Mesenchymal stem cell (in vitro differentiated cells and primary cell): ENCODE measurements around the gene SCD5.
A peak's percentile ranks its signal among the peaks of the same experiment; 100 is the strongest.

Experiments
- DNase-seq: peaks from one replicate; pipeline ENCODE4 v3.0.0-alpha.2; 2013
- H2AFZ ChIP-seq: one replicate; pipeline ENCODE4 v1.6.1; 2013; ENCODE audit warnings: low read depth, mild to moderate bottlenecking, control low read depth, inconsistent platforms, low read length, moderate library complexity
- H2AK5ac ChIP-seq: 2 replicates; pipeline ENCODE4 v1.6.1; 2013; ENCODE audit warnings: low read length, moderate library complexity, mild to moderate bottlenecking, inconsistent platforms; ENCODE audit not compliant: severe bottlenecking
- H2BK120ac ChIP-seq: one replicate; pipeline ENCODE4 v1.6.1; 2013; ENCODE audit warnings: low read depth, mild to moderate bottlenecking, inconsistent platforms, low read length, moderate library complexity
- H2BK12ac ChIP-seq, 2 experiments: one replicate each; pipeline ENCODE4 v1.6.1; 2013; ENCODE audit warnings: inconsistent platforms in 2 of 2, low read length in 2 of 2, mild to moderate bottlenecking in 2 of 2, moderate library complexity in 2 of 2, control low read depth in 1 of 2
- H2BK15ac ChIP-seq: one replicate; pipeline ENCODE4 v1.6.1; 2013; ENCODE audit warnings: mild to moderate bottlenecking, low read depth, inconsistent platforms; ENCODE audit not compliant: poor library complexity, severe bottlenecking
- H2BK5ac ChIP-seq: 2 replicates; pipeline ENCODE4 v1.6.1; 2013; ENCODE audit warnings: low read depth, mild to moderate bottlenecking, low read length, control low read depth, inconsistent platforms; ENCODE audit not compliant: poor library complexity, severe bottlenecking
- H3K14ac ChIP-seq, 2 experiments: one replicate each; pipeline ENCODE4 v1.6.1; 2013; ENCODE audit warnings: inconsistent platforms in 2 of 2, low read length in 2 of 2, control low read depth in 1 of 2, mild to moderate bottlenecking in 1 of 2, moderate library complexity in 1 of 2
- H3K18ac ChIP-seq, 2 experiments: one replicate each; pipeline ENCODE4 v1.6.1; 2013; ENCODE audit warnings: inconsistent platforms in 2 of 2, low read length in 2 of 2, control low read depth in 1 of 2, low read depth in 1 of 2, mild to moderate bottlenecking in 1 of 2
- H3K23ac ChIP-seq, 2 experiments: one replicate each; pipeline ENCODE4 v1.6.1; 2013; ENCODE audit warnings: inconsistent platforms in 2 of 2, low read length in 2 of 2, mild to moderate bottlenecking in 2 of 2, moderate library complexity in 2 of 2, control low read depth in 1 of 2
- H3K27ac ChIP-seq: 2 replicates; pipeline ENCODE4 v1.5.1; 2013; ENCODE audit warnings: mild to moderate bottlenecking, moderate library complexity, low read length, control low read depth, inconsistent platforms; ENCODE audit not compliant: poor library complexity, severe bottlenecking
- H3K27me3 ChIP-seq, 2 experiments: 2 replicates each; pipeline versions ENCODE4 v1.6.1 to v1.7.0; 2013; ENCODE audit warnings: low read length in 2 of 2, mild to moderate bottlenecking in 2 of 2, moderate library complexity in 2 of 2, control low read depth in 1 of 2, inconsistent platforms in 1 of 2; ENCODE audit not compliant: control insufficient read depth in 1 of 2, insufficient read depth in 1 of 2
- H3K36me3 ChIP-seq, 2 experiments: 2 replicates each; pipeline versions ENCODE4 v1.6.1 to v1.7.0; 2013; ENCODE audit warnings: low read length in 2 of 2, control low read depth in 1 of 2, inconsistent platforms in 1 of 2, low read depth in 1 of 2, mild to moderate bottlenecking in 1 of 2; ENCODE audit not compliant: insufficient read depth in 2 of 2, control insufficient read depth in 1 of 2
- H3K4ac ChIP-seq, 2 experiments: one replicate each; pipeline ENCODE4 v1.6.1; 2013; ENCODE audit warnings: inconsistent platforms in 2 of 2, low read length in 2 of 2, mild to moderate bottlenecking in 2 of 2, moderate library complexity in 2 of 2, control low read depth in 1 of 2, low read depth in 1 of 2
- H3K4me1 ChIP-seq: 2 replicates; pipeline ENCODE4 v1.6.1; 2013; ENCODE audit warnings: low read depth, low read length, control low read depth; ENCODE audit not compliant: control insufficient read depth, insufficient read depth
- H3K4me2 ChIP-seq: 2 replicates; pipeline ENCODE4 v1.6.1; 2013; ENCODE audit warnings: low read length, mild to moderate bottlenecking, inconsistent platforms; ENCODE audit not compliant: poor library complexity, severe bottlenecking
- H3K4me3 ChIP-seq, 2 experiments: 2 replicates each; pipeline versions ENCODE4 v1.5.1 to v1.7.0; 2013; ENCODE audit warnings: low read length in 2 of 2, mild to moderate bottlenecking in 2 of 2, control low read depth in 1 of 2, low read depth in 1 of 2; ENCODE audit not compliant: insufficient read depth in 1 of 2
- H3K79me1 ChIP-seq: replicated peaks from 2 replicates; pipeline ENCODE4 v1.6.1; 2013; ENCODE audit warnings: mild to moderate bottlenecking, control low read depth, low read length, inconsistent platforms; ENCODE audit not compliant: poor library complexity, severe bottlenecking
- H3K9ac ChIP-seq: 2 replicates; pipeline ENCODE4 v1.7.0; 2013; ENCODE audit warnings: mild to moderate bottlenecking, low read length, moderate library complexity
- H3K9me3 ChIP-seq: 2 replicates; pipeline ENCODE4 v1.7.0; 2013; ENCODE audit warnings: mild to moderate bottlenecking, low read length; ENCODE audit not compliant: control insufficient read depth
- H4K8ac ChIP-seq: one replicate; pipeline ENCODE4 v1.6.1; 2013; ENCODE audit warnings: inconsistent platforms, mild to moderate bottlenecking, low read length, moderate library complexity
- H4K91ac ChIP-seq: one replicate; pipeline ENCODE4 v1.6.1; 2013; ENCODE audit warnings: mild to moderate bottlenecking, low read length, inconsistent platforms
- WGBS: methylation state at CpG from one replicate; pipeline ENCODE4 v1.1.7; 2013; ENCODE audit warnings: mixed read lengths; 5-methylcytosine and 5-hydroxymethylcytosine counted together

Gene SCD5

DNA sequence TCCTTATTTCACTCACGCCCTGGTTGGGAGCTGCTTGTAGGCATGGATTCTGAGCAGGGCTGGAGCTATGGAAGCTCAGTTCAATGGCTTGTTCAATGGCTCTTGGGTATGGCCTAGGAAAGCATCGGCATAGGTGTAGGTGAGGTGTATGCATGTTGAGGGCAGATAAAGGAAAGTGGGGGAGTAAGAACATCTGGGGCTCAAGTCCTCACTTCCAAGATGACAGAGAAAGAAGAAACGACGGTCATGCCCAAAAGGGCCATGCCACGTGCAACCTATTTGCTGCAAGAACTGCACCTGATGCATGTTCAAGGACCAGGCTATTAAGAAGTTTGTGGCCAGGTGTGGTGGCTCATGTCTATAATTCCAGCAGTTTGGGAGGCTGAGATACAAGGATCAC is 23.4 kb downstream of the SCD5 start:
- H3K4me2 ChIP-seq, result no peak overlapping the region
- H3K79me1 ChIP-seq, result peaks cover 31% of the 10 kb centered on the region
- no peak overlapping the region for H3K14ac ChIP-seq
- H2AK5ac ChIP-seq, result peak overlapping the region; percentile 11
- no peaks in the 10 kb centered on the region for H3K9me3 ChIP-seq
- no peak overlapping the region for H2BK15ac ChIP-seq
- DNase-seq, result no peak
- H3K18ac ChIP-seq, result no peak overlapping the region
- no peak overlapping the region for H3K9ac ChIP-seq
- 94% methylated on average over 5 of the region's 5 CpGs for WGBS
- H3K27me3 ChIP-seq, result no peaks in the 10 kb centered on the region
- H3K4ac ChIP-seq, result no peak overlapping the region
- H3K4me3 ChIP-seq, result peak overlapping the region in 1 of 2 experiments; percentile 23
- peaks cover 0 to 3% of the 10 kb centered on the region in 2 experiments for H3K36me3 ChIP-seq
- no peak overlapping the region for H2BK120ac ChIP-seq
- no peak overlapping the region for H3K23ac ChIP-seq
- no peak overlapping the region for H2AFZ ChIP-seq
- H4K91ac ChIP-seq, result no peak overlapping the region
- no peak overlapping the region for H2BK12ac ChIP-seq
- H3K27ac ChIP-seq, result peak overlapping the region; percentile 27
- H4K8ac ChIP-seq, result no peak overlapping the region
- H3K4me1 ChIP-seq, result peaks cover 17% of the 10 kb centered on the region
- no peak overlapping the region for H2BK5ac ChIP-seq

- Histone ChIP-seq H2BK5ac (no peak overlapping the region), H3K9ac (no peak overlapping the region), H3K4ac (no peak overlapping the region), H3K9me3 (no peaks in the 10 kb centered on the region), H3K27me3 (no peaks in the 10 kb centered on the region), H4K8ac (no peak overlapping the region), H3K36me3 (peaks cover 0 to 3% of the 10 kb centered on the region in 2 experiments), H3K79me1 (peaks cover 32% of the 10 kb centered on the region), H3K18ac (no peak overlapping the region), H2AFZ (no peak overlapping the region), H3K4me1 (peaks cover 14% of the 10 kb centered on the region), H2BK120ac (no peak overlapping the region), H4K91ac (no peak overlapping the region), H2BK15ac (no peak overlapping the region), H3K14ac (no peak overlapping the region), H2BK12ac (no peak overlapping the region), H3K23ac (no peak overlapping the region), H3K4me3 (peak overlapping the region in 1 of 2 experiments; percentile 23), H3K4me2 (no peak overlapping the region), H3K27ac (peak overlapping the region; percentile 41), H2AK5ac (no peak overlapping the region)
- DNase-seq, result no peak
- 24% methylated on average over 2 of the region's 3 CpGs for WGBS
Observed at GRCh38 chr4:82774711-82775171, 23.9 kb downstream of the SCD5 start.

DNA sequence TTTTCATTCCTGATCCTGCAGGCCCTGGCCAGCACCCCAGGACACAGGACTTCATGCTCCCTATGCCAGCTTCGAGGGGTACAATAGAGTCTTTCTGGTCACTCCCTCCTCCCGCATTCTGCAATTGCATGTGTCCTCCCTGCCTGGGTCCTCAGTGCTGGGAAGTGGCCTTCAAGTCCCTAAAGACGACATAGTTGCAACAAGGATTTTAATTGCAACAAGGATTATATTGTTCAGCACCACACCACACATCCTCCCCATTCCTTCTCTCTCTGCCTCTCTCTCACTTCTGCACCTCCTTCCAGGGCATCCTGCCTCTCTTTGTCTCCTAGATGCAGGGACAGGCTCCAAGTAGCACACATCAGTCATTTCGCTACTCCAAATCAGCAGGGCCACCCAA is 25.5 kb downstream of the SCD5 start:
- H3K4ac ChIP-seq, result no peak overlapping the region
- H2BK120ac ChIP-seq, result no peak overlapping the region
- no peak overlapping the region for H3K23ac ChIP-seq
- no peak overlapping the region for H3K27ac ChIP-seq
- no peak overlapping the region for H4K8ac ChIP-seq
- H3K4me2 ChIP-seq, result no peak overlapping the region
- H2BK5ac ChIP-seq, result no peak overlapping the region
- H2BK15ac ChIP-seq, result no peak overlapping the region
- H3K36me3 ChIP-seq, result peaks cover 0 to 3% of the 10 kb centered on the region in 2 experiments
- H3K4me1 ChIP-seq, result peaks cover 12% of the 10 kb centered on the region
- no peak overlapping the region for H3K14ac ChIP-seq
- H2AFZ ChIP-seq, result no peak overlapping the region
- H3K9me3 ChIP-seq, result no peaks in the 10 kb centered on the region
- H3K79me1 ChIP-seq, result peaks cover 28% of the 10 kb centered on the region
- H3K27me3 ChIP-seq, result no peaks in the 10 kb centered on the region
- H4K91ac ChIP-seq, result no peak overlapping the region
- 65% methylated on average over 3 of the region's 4 CpGs for WGBS
- no peak overlapping the region for H2AK5ac ChIP-seq
- H3K18ac ChIP-seq, result no peak overlapping the region
- DNase-seq, result no peak
- H2BK12ac ChIP-seq, result no peak overlapping the region
- H3K4me3 ChIP-seq, result no peak overlapping the region
- no peak overlapping the region for H3K9ac ChIP-seq

DNA sequence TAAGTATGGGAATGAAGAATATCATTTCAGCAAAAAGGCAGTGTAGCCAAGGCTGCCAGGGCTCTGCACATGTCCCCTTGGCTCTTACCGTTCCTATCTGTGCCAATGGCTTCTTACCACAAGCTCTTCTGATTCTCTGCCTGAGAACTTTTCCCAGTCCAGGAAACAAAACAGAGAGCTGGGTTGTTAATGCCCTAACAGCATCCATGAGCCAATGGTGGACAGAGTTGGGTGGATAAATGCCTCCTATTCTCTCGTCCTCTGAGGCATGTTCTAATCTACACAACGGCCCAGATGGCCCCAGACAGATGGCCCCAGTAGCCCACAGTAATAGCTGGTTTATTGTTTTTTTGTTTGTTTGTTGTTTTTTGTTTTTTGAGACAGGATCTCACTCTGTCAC is 28.0 kb downstream of the SCD5 start:
- Histone ChIP-seq H3K14ac (no peak overlapping the region), H3K36me3 (peaks cover 0 to 3% of the 10 kb centered on the region in 2 experiments), H3K79me1 (peaks cover 31% of the 10 kb centered on the region), H3K27ac (no peak overlapping the region), H3K4me2 (no peak overlapping the region), H3K9ac (no peak overlapping the region), H4K91ac (no peak overlapping the region), H3K4ac (no peak overlapping the region), H3K4me3 (no peak overlapping the region), H3K23ac (no peak overlapping the region), H2AK5ac (no peak overlapping the region), H3K9me3 (peaks cover 15% of the 10 kb centered on the region), H3K18ac (no peak overlapping the region), H3K27me3 (no peaks in the 10 kb centered on the region), H3K4me1 (peaks cover 11% of the 10 kb centered on the region), H2BK12ac (no peak overlapping the region), H2BK5ac (no peak overlapping the region), H2BK15ac (no peak overlapping the region), H4K8ac (no peak overlapping the region), H2AFZ (no peak overlapping the region), H2BK120ac (no peak overlapping the region)
- 78% methylated on average over 2 of the region's 3 CpGs for WGBS
- no peak for DNase-seq
